Neural progenitor cell (in vitro differentiated cells): ENCODE data around the gene TNF. TPM values are rescaled to one million over a fixed set of nuclear protein-coding genes. Genes with fewer than 3 reads are reported as not detected.

Experiments used
- DNase-seq: peaks from one replicate; pipeline ENCODE4 v3.0.0-alpha.2; 2016; ENCODE audit warnings: low spot score
- H2AFZ ChIP-seq: fragments of 200-600 bp; sonication (generic); replicated peaks from 2 replicates; pipeline ENCODE4 v1.6.1; 2016; ENCODE audit warnings: antibody characterized with exemption
- H3F3A ChIP-seq: fragments of 200-600 bp; sonication (generic); 2 replicates; pipeline ENCODE4 v1.6.1; 2016; ENCODE audit warnings: antibody characterized with exemption, low read depth
- H3K27ac ChIP-seq: fragments of 200-600 bp; sonication (generic); 2 replicates; pipeline ENCODE4 v1.5.1; 2016; ENCODE audit warnings: mild to moderate bottlenecking
- H3K27me3 ChIP-seq: fragments of 200-600 bp; sonication (generic); 2 replicates; pipeline ENCODE4 v1.6.1; 2016; ENCODE audit warnings: mild to moderate bottlenecking, moderate library complexity
- H3K36me3 ChIP-seq: fragments of 200-600 bp; sonication (generic); 2 replicates; pipeline ENCODE4 v1.5.1; 2016
- H3K4me1 ChIP-seq: fragments of 200-600 bp; sonication (generic); 2 replicates; pipeline ENCODE4 v1.6.1; 2016; ENCODE audit warnings: mixed run types
- H3K4me2 ChIP-seq: fragments of 200-600 bp; sonication (generic); 2 replicates; pipeline ENCODE4 v1.6.1; 2016
- H3K4me3 ChIP-seq: fragments of 200-600 bp; sonication (generic); 2 replicates; pipeline ENCODE4 v1.5.1; 2016
- H3K79me2 ChIP-seq: fragments of 200-600 bp; sonication (generic); 2 replicates; pipeline ENCODE4 v1.6.1; 2016; ENCODE audit warnings: low read depth
- H3K9ac ChIP-seq: fragments of 200-600 bp; sonication (generic); 2 replicates; pipeline ENCODE4 v1.6.1; 2016
- H3K9me3 ChIP-seq: fragments of 200-600 bp; sonication (generic); 2 replicates; pipeline ENCODE4 v1.5.1; 2016; ENCODE audit warnings: low read depth
- H4K20me1 ChIP-seq: fragments of 200-600 bp; sonication (generic); 2 replicates; pipeline ENCODE4 v1.6.1; 2016; ENCODE audit warnings: low read depth
- H3K27ac Mint-ChIP-seq: 3 replicates; pipeline ENCODE4 v1.8.0; 2021; ENCODE audit warnings: mixed read lengths
- H3K27me3 Mint-ChIP-seq: 2 replicates; pipeline ENCODE4 v1.8.0; 2022; ENCODE audit warnings: low read depth, mild to moderate bottlenecking, inconsistent platforms, moderate library complexity, mixed read lengths; ENCODE audit not compliant: insufficient read depth
- H3K36me3 Mint-ChIP-seq: 3 replicates; pipeline ENCODE4 v1.8.0; 2021; ENCODE audit warnings: mixed read lengths
- H3K4me1 Mint-ChIP-seq: 3 replicates; pipeline ENCODE4 v1.8.0; 2021; ENCODE audit warnings: mixed read lengths
- H3K4me3 Mint-ChIP-seq: 3 replicates; pipeline ENCODE4 v1.8.0; 2021; ENCODE audit warnings: mild to moderate bottlenecking, moderate library complexity, mixed read lengths
- H3K9me3 Mint-ChIP-seq: 3 replicates; pipeline ENCODE4 v1.8.0; 2020; ENCODE audit warnings: mixed read lengths
- EZH2 ChIP-seq: fragments of 200-600 bp; sonication (generic); IDR thresholded peaks from 2 replicates; pipeline ENCODE4 v1.6.1; 2017; ENCODE audit warnings: antibody characterized with exemption, mild to moderate bottlenecking, moderate library complexity
- EZH2phosphoT487 ChIP-seq: fragments of 200-600 bp; sonication (generic); IDR thresholded peaks from 2 replicates; pipeline ENCODE4 v1.6.1; 2017; ENCODE audit warnings: antibody characterized with exemption
- total RNA-seq: library from RNA; depleted of rRNA; stranded (reverse); fragments of >200 nt; gene quantifications from 2 replicates; pipeline ENCODE4 v1.2.3, GENCODE V29; 2015; ENCODE audit warnings: low replicate concordance
- TF ChIP-seq, protein P1 (sequence below): fragments of 200-600 bp; sonication (generic); IDR thresholded peaks from 2 replicates; pipeline ENCODE4 v1.5.1; 2017; ENCODE audit warnings: antibody characterized with exemption, mild to moderate bottlenecking

TNF gene
- total RNA-seq, 1 donor from 2014 or later, result not detected

DNA sequence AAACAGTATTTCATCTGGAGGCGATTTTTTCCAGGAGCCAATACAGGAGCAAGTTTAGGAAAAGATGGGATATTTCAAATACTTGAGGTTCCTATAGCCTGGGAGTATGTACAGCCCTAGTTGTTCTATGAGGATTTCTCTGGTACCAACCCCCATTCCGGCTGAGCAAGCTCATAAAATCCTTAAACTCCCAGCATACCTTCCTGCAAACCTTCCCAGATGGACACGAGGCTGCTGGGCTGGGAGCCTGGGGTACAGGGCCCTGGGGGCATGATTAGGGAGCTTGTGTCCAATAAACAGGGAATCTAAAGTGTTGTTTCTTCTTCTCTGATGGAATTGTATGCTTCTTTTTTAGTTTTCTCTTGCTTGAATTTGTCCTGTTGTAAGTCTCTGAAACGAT lies 46.6 kb downstream of the TNF start:
- Histone ChIP-seq H3K4me2 (peak overlapping the region; percentile 93), H3K4me3 (peak overlapping the region; percentile 89), H3K36me3 (peaks cover 26% of the 10 kb centered on the region), H2AFZ (no peak overlapping the region), H3K27me3 (no peaks in the 10 kb centered on the region), H3K9me3 (no peaks in the 10 kb centered on the region), H3K4me1 (peaks cover 11% of the 10 kb centered on the region), H3K9ac (peak overlapping the region; percentile 97), H3K79me2 (peaks cover 69% of the 10 kb centered on the region), H3K27ac (peak overlapping the region; percentile 6), H3F3A (peaks cover 57% of the 10 kb centered on the region), H4K20me1 (peaks cover 47% of the 10 kb centered on the region)
- Mint-ChIP-seq H3K27ac (peak overlapping the region; percentile 68), H3K4me1 (peaks cover 19% of the 10 kb centered on the region), H3K9me3 (no peaks in the 10 kb centered on the region), H3K4me3 (peak overlapping the region; percentile 91), H3K36me3 (peaks cover 37% of the 10 kb centered on the region), H3K27me3 (peaks cover 4% of the 10 kb centered on the region)
- DNase-seq, result no peak
- TF ChIP-seq, protein P1, sequence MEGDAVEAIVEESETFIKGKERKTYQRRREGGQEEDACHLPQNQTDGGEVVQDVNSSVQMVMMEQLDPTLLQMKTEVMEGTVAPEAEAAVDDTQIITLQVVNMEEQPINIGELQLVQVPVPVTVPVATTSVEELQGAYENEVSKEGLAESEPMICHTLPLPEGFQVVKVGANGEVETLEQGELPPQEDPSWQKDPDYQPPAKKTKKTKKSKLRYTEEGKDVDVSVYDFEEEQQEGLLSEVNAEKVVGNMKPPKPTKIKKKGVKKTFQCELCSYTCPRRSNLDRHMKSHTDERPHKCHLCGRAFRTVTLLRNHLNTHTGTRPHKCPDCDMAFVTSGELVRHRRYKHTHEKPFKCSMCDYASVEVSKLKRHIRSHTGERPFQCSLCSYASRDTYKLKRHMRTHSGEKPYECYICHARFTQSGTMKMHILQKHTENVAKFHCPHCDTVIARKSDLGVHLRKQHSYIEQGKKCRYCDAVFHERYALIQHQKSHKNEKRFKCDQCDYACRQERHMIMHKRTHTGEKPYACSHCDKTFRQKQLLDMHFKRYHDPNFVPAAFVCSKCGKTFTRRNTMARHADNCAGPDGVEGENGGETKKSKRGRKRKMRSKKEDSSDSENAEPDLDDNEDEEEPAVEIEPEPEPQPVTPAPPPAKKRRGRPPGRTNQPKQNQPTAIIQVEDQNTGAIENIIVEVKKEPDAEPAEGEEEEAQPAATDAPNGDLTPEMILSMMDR, result no peak
- TF ChIP-seq EZH2, result no peak

DNA sequence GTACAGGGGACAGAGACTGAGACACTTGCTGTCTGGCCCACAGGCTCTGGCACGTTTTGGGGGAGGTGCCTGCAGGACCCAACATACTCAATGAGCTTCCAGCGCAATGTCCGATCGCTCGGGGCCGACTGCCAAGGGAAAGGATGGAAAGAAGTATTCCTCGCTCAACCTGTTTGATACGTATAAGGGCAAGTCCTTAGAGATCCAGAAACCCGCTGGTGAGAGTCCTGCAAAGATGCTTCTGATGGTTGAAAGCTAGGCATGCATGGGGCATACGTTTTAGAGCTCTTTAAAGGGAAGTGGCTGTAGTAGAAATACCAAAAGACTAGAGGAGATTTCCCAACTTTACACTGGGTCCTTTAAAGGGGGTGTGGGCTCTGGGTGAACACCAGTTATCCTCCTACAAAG lies 47.3 kb downstream of the TNF start:
- peak overlapping the region; percentile 93 for H3K4me2 ChIP-seq
- no peak for DNase-seq
- peaks cover 32% of the 10 kb centered on the region for H3K36me3 ChIP-seq
- peaks cover 18% of the 10 kb centered on the region for H3K4me1 Mint-ChIP-seq
- H3K27me3 ChIP-seq, result no peaks in the 10 kb centered on the region
- H3K9ac ChIP-seq, result peak overlapping the region; percentile 97
- H3K36me3 Mint-ChIP-seq, result peaks cover 43% of the 10 kb centered on the region
- peak overlapping the region; percentile 38 for H3K27ac Mint-ChIP-seq
- H3K27me3 Mint-ChIP-seq, result peaks cover 6% of the 10 kb centered on the region
- H3K4me1 ChIP-seq, result peaks cover 11% of the 10 kb centered on the region
- peaks cover 76% of the 10 kb centered on the region for H3K79me2 ChIP-seq
- no peak for TF ChIP-seq EZH2
- TF ChIP-seq EZH2phosphoT487, result no peak
- TF ChIP-seq, protein P1, result no peak
- H3K9me3 ChIP-seq, result no peaks in the 10 kb centered on the region
- H2AFZ ChIP-seq, result no peak overlapping the region
- H3F3A ChIP-seq, result peaks cover 62% of the 10 kb centered on the region
- peak overlapping the region; percentile 6 for H3K27ac ChIP-seq
- H4K20me1 ChIP-seq, result peaks cover 54% of the 10 kb centered on the region
- peak overlapping the region; percentile 91 for H3K4me3 Mint-ChIP-seq
- H3K9me3 Mint-ChIP-seq, result no peaks in the 10 kb centered on the region
- peak overlapping the region; percentile 89 for H3K4me3 ChIP-seq

DNA sequence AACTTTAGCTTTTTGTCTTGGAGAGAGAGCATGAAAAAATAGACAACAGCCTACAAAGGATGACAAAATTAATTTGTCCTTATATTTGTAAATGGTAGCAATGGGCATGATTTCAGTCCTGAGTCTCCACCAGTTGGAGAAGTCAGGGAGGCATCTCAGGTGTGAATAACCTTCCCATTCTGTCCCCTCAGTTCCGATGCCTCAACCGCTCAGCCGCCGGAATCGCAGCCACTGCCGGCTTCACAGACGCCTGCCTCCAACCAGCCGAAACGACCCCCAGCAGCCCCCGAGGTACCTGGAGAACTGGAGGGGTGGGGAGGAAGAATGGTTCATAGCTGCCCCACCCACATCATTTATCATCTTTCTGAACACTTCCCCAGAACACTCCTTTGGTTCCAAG lies 48.7 kb downstream of the TNF start:
- H2AFZ ChIP-seq, result no peak overlapping the region
- H3K9me3 Mint-ChIP-seq, result no peaks in the 10 kb centered on the region
- H3K27ac Mint-ChIP-seq, result no peak overlapping the region
- no peak overlapping the region for H3K4me2 ChIP-seq
- no peak overlapping the region for H3K27ac ChIP-seq
- H3K4me3 Mint-ChIP-seq, result peak overlapping the region; percentile 14
- no peak overlapping the region for H3K9ac ChIP-seq
- peaks cover 89% of the 10 kb centered on the region for H3K79me2 ChIP-seq
- H3K27me3 ChIP-seq, result no peaks in the 10 kb centered on the region
- peaks cover 18% of the 10 kb centered on the region for H3K4me1 Mint-ChIP-seq
- H4K20me1 ChIP-seq, result peaks cover 66% of the 10 kb centered on the region
- H3K9me3 ChIP-seq, result no peaks in the 10 kb centered on the region
- DNase-seq, result no peak
- TF ChIP-seq, protein P1, result no peak
- no peak for TF ChIP-seq EZH2
- peaks cover 59% of the 10 kb centered on the region for H3F3A ChIP-seq
- H3K4me3 ChIP-seq, result no peak overlapping the region
- peaks cover 53% of the 10 kb centered on the region for H3K36me3 Mint-ChIP-seq
- peaks cover 7% of the 10 kb centered on the region for H3K27me3 Mint-ChIP-seq
- H3K4me1 ChIP-seq, result peaks cover 11% of the 10 kb centered on the region
- peaks cover 37% of the 10 kb centered on the region for H3K36me3 ChIP-seq
